ENCODE data around the gene ZNF23. TPM values are rescaled to one million over a fixed set of nuclear protein-coding genes. Genes with fewer than 3 reads are reported as not detected.

Gene ZNF23
- total RNA-seq, 1 experiment from 2014 or later = 11.6 TPM

- ChIA-PET CTCF (interaction anchor here (0.8 to 2.0 kb wide), 8 partner anchors 9 to 118 kb away, joined by 3 to 8 read pairs (median 5); partner anchors contain the start of gene ZNF23), POLR2A (no interaction called here)
- no peak overlapping the region for H3K4me3 Mint-ChIP-seq
- peaks cover 1% of the 10 kb centered on the region; the same call in 1 of the 2 replicates for H3K9me3 Mint-ChIP-seq
- DNase-seq (ENCODE audit: low spot score) = no peak
- ATAC-seq = no peak
- H3K27ac Mint-ChIP-seq = no peak overlapping the region
- H3K36me3 Mint-ChIP-seq = no peaks in the 10 kb centered on the region
- TF ChIP-seq CTCF (IDR thresholded peaks at IDR 0.05) (no peak), NFYB (CRISPR knock-in tag; conservative IDR thresholded peaks at IDR 0.05; ENCODE audit: low read depth) (no peak), ERG (CRISPR knock-in tag; IDR thresholded peaks at IDR 0.05) (no peak), ATF6 (CRISPR knock-in tag; IDR thresholded peaks at IDR 0.05) (no peak), ZNF219 (CRISPR knock-in tag; IDR thresholded peaks at IDR 0.05; ENCODE audit: borderline replicate concordance) (no peak), SMAD3 (CRISPR knock-in tag; IDR thresholded peaks at IDR 0.05; ENCODE audit: borderline replicate concordance) (no peak)
- H3K4me1 Mint-ChIP-seq = no peaks in the 10 kb centered on the region
- peaks cover 5% of the 10 kb centered on the region for H3K27me3 Mint-ChIP-seq (ENCODE audit: low read depth)
These were observed 31.2 kb upstream of the ZNF23 start for GRCh38 chr16:71493213-71493612.

- H3K4me3 Mint-ChIP-seq = no peak overlapping the region
These were observed 30.7 kb upstream of the ZNF23 start for GRCh38 chr16:71492786-71493185.

More at GRCh38 chr16:71492786-71493185, 30.7 kb upstream of the ZNF23 start:
- DNase-seq (ENCODE audit: low spot score) = no peak
- ChIA-PET POLR2A (no interaction called here), CTCF (interaction anchor here (0.8 to 2.0 kb wide), 4 partner anchors 9 to 119 kb away, joined by 3 to 8 read pairs (median 6); no protein-coding TSS in a partner anchor)
- Mint-ChIP-seq H3K27ac (no peak overlapping the region), H3K36me3 (no peaks in the 10 kb centered on the region), H3K9me3 (no peaks in the 10 kb centered on the region), H3K4me1 (no peaks in the 10 kb centered on the region), H3K27me3 (ENCODE audit: low read depth) (peaks cover 5% of the 10 kb centered on the region)
- no peak for ATAC-seq
- TF ChIP-seq E2F5 (CRISPR knock-in tag; IDR thresholded peaks at IDR 0.05) (no peak), ZBTB21 (CRISPR knock-in tag; IDR thresholded peaks at IDR 0.05; ENCODE audit: borderline replicate concordance) (no peak), NFE2L1 (CRISPR knock-in tag; IDR thresholded peaks at IDR 0.05) (no peak), E2F1 (CRISPR knock-in tag; IDR thresholded peaks at IDR 0.05) (no peak), PRDM15 (CRISPR knock-in tag; IDR thresholded peaks at IDR 0.05) (no peak)
